ENCODE data around the gene BAD.

Gene BAD

GRCh38 chr11:64291752-64292459, 7.4 kb upstream of the BAD start:
- no peak for DNase-seq (ENCODE audit: extremely low read depth, low read depth)
- TF ChIP-seq, protein P1, sequence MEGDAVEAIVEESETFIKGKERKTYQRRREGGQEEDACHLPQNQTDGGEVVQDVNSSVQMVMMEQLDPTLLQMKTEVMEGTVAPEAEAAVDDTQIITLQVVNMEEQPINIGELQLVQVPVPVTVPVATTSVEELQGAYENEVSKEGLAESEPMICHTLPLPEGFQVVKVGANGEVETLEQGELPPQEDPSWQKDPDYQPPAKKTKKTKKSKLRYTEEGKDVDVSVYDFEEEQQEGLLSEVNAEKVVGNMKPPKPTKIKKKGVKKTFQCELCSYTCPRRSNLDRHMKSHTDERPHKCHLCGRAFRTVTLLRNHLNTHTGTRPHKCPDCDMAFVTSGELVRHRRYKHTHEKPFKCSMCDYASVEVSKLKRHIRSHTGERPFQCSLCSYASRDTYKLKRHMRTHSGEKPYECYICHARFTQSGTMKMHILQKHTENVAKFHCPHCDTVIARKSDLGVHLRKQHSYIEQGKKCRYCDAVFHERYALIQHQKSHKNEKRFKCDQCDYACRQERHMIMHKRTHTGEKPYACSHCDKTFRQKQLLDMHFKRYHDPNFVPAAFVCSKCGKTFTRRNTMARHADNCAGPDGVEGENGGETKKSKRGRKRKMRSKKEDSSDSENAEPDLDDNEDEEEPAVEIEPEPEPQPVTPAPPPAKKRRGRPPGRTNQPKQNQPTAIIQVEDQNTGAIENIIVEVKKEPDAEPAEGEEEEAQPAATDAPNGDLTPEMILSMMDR (IDR thresholded peaks at IDR 0.05; ENCODE audit: low read depth, low read length): no peak

GRCh38 chr11:64291262-64291751, 6.8 kb upstream of the BAD start, which contains the start of gene KCNK4:
Gene KCNK4 (plus strand): TSS chr11:64291302. CDS start chr11:64293019, 1,717 bp downstream.
- DNase-seq (ENCODE audit: extremely low read depth, low read depth): no peak
- TF ChIP-seq, protein P1 (IDR thresholded peaks at IDR 0.05; ENCODE audit: low read depth, low read length): no peak

- DNase-seq (ENCODE audit: extremely low read depth, low read depth): no peak
- TF ChIP-seq, protein P1 (IDR thresholded peaks at IDR 0.05; ENCODE audit: low read depth, low read length): no peak
These were observed 6.1 kb upstream of the BAD start for GRCh38 chr11:64290352-64291261.

GRCh38 chr11:64289002-64289564, 4.6 kb upstream of the BAD start:
- TF ChIP-seq, protein P1 (IDR thresholded peaks at IDR 0.05; ENCODE audit: low read depth, low read length): no peak
- no peak for DNase-seq (ENCODE audit: extremely low read depth, low read depth)

- no peak for DNase-seq (ENCODE audit: extremely low read depth, low read depth)
- TF ChIP-seq, protein P1 (IDR thresholded peaks at IDR 0.05; ENCODE audit: low read depth, low read length): no peak
These were observed 3.9 kb upstream of the BAD start for GRCh38 chr11:64288353-64288750.

DNA sequence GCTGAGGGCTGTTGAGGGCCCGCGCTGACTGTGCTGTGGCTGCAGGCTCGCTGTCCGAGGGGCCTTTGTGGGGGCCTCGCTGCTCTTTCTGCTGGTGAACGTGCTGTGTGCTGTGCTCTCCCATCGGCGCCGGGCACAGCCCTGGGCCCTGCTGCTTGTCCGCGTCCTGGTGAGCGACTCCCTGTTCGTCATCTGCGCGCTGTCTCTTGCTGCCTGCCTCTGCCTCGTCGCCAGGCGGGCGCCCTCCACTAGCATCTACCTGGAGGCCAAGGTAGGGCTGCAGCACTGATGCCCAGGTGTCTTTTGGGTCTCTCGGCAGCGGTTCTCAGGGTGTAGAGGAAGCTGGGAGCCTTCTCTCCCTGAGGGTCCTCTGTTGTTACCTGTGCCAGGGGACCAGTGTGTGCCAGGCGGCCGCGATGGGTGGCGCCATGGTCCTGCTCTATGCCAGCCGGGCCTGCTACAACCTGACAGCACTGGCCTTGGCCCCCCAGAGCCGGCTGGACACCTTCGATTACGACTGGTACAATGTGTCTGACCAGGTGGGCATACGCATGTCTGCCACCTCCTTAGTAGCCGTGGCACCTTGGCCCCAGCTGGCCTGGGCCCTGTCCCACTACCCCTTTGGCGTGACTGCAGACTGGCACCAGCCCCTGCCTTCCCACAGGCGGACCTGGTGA, 3.3 kb upstream of the BAD start:
- DNase-seq (ENCODE audit: extremely low read depth, low read depth): no peak
- TF ChIP-seq, protein P1 (IDR thresholded peaks at IDR 0.05; ENCODE audit: low read depth, low read length): no peak
